Gastroesophageal sphincter (tissue), 4 donors: ENCODE results near the gene XRCC4. TPM values are rescaled to one million over a fixed set of nuclear protein-coding genes. Genes with fewer than 3 reads are reported as not detected.

Experiments
- ATAC-seq: fragments of 150-250 bp; one replicate; pipeline ENCODE4 v1.9.1; 2016; ENCODE audit warnings: mild to moderate bottlenecking, moderate library complexity
- H3K27ac ChIP-seq, 4 donors: fragments of 200-600 bp; sonication (generic) in 3 of 4; 1 replicate in 3 of 4; 2 replicates in 1 of 4; pipeline ENCODE4 v1.5.1; 2016 to 2019
- H3K27me3 ChIP-seq: fragments of 200-600 bp; sonication (generic); one replicate; pipeline ENCODE4 v1.5.1; 2019
- H3K36me3 ChIP-seq, 2 donors: fragments of 200-600 bp; sonication (generic); one replicate each; pipeline ENCODE4 v1.5.1; 2019; ENCODE audit warnings: control low read depth in 1 of 2
- H3K4me1 ChIP-seq, 3 donors: fragments of 200-600 bp; sonication (generic); 1 replicate in 2 of 3; 2 replicates in 1 of 3; pipeline ENCODE4 v1.5.1; 2016 to 2019; ENCODE audit warnings: control low read depth in 2 of 3
- H3K4me3 ChIP-seq, 2 donors: fragments of 200-600 bp; sonication (generic); one replicate each; pipeline ENCODE4 v1.5.1; 2019; ENCODE audit warnings: mild to moderate bottlenecking in 1 of 2, moderate library complexity in 1 of 2
- H3K9me3 ChIP-seq, 3 donors: fragments of 200-600 bp; sonication (generic); one replicate each; pipeline ENCODE4 v1.5.1; 2017 to 2019; ENCODE audit warnings: control low read depth in 2 of 3
- EP300 ChIP-seq: sonication (generic); formaldehyde crosslinking; IDR thresholded peaks from one replicate; pipeline ENCODE4 v1.6.1; 2017; ENCODE audit warnings: antibody characterized with exemption, mild to moderate bottlenecking
- POLR2A ChIP-seq, 2 donors: fragments of 450-650 bp; IDR thresholded peaks; one replicate each; pipeline ENCODE4 v1.6.1; 2017; ENCODE audit warnings: antibody characterized with exemption in 2 of 2, mild to moderate bottlenecking in 2 of 2, moderate library complexity in 1 of 2
- POLR2AphosphoS5 ChIP-seq: sonication (generic); formaldehyde crosslinking; IDR thresholded peaks from one replicate; pipeline ENCODE4 v1.6.1; 2017; ENCODE audit warnings: antibody characterized with exemption
- WGBS, 2 donors: methylation state at CpG; one replicate each; pipeline ENCODE4 v1.1.5; 2018; ENCODE audit warnings: low coverage in 1 of 2; 5-methylcytosine and 5-hydroxymethylcytosine counted together
- total RNA-seq, 4 donors: library from RNA; depleted of rRNA; stranded (reverse); fragments of >200 nt; gene quantifications; one replicate each; pipeline ENCODE4 v1.1.0, GENCODE V29; 2016
- TF ChIP-seq, protein P1 (sequence below), 4 experiments: fragments of 200-600 bp in 2 of 4; fragments of 450-650 bp in 2 of 4; sonication (generic) in 1 of 4; IDR thresholded peaks; one replicate each; pipeline ENCODE4 v1.5.1; 2017 to 2019; ENCODE audit warnings: antibody characterized with exemption in 4 of 4, mild to moderate bottlenecking in 2 of 4, moderate library complexity in 2 of 4

The XRCC4 gene
- total RNA-seq, 4 donors from 2014 or later: 3.7 to 9.3 (median 5.4) TPM

DNA sequence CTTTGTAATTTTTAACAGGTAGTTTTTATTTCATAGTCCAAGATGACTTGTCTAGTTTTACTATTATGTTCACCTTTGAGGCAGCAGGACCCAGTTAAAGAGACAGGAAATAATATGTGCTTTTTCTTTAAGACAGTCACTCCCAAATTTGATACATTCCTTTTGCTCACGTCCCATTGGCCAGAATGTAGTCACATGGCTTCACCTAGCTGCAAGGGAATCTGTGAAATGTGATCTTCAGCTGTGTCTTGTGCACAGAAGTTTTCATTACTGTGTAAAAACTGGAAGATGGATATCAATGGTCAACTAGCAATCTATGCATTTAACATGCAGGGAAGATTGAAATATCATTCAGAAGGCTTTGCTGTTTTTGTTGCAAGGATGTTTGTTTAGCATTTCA is 41.1 kb downstream of the XRCC4 start:
- TF ChIP-seq, protein P1, sequence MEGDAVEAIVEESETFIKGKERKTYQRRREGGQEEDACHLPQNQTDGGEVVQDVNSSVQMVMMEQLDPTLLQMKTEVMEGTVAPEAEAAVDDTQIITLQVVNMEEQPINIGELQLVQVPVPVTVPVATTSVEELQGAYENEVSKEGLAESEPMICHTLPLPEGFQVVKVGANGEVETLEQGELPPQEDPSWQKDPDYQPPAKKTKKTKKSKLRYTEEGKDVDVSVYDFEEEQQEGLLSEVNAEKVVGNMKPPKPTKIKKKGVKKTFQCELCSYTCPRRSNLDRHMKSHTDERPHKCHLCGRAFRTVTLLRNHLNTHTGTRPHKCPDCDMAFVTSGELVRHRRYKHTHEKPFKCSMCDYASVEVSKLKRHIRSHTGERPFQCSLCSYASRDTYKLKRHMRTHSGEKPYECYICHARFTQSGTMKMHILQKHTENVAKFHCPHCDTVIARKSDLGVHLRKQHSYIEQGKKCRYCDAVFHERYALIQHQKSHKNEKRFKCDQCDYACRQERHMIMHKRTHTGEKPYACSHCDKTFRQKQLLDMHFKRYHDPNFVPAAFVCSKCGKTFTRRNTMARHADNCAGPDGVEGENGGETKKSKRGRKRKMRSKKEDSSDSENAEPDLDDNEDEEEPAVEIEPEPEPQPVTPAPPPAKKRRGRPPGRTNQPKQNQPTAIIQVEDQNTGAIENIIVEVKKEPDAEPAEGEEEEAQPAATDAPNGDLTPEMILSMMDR (IDR thresholded peaks at IDR 0.05): no peak
- TF ChIP-seq EP300 (no peak), POLR2AphosphoS5 (no peak)
- ATAC-seq: no peak
- Histone ChIP-seq H3K36me3 (peaks cover 0 to 4% of the 10 kb centered on the region in 2 donors), H3K4me3 (no peak overlapping the region), H3K27ac (no peak overlapping the region), H3K9me3 (no peaks in the 10 kb centered on the region), H3K4me1 (no peaks in the 10 kb centered on the region), H3K27me3 (no peaks in the 10 kb centered on the region)
- WGBS, 2 donors: 88% methylated on average over 1 of the region's 1 CpG; no CpG with 5 or more reads in 1 of the 2 donors

DNA sequence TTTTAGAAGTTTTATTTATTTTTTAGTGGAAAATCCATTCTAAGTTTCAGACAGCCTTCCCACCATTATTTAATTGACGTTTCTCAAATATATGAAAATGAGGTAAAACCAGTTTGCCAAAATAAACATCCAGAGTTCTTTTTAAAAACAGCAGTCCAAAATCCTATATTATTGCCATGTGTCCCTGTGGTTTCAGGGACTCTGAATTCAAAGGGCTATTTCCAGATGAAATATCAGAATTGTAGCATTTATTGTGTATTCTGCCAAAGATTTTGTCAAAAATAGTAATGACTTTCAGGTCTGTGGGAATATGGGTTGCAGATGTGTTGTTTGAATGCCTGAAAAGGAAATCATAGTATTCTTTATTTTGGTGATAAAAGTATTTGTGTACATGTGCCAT is 41.6 kb downstream of the XRCC4 start:
- H3K36me3 ChIP-seq: no peaks in the 10 kb centered on the region
- no peak overlapping the region for H3K4me3 ChIP-seq
- H3K27me3 ChIP-seq: no peaks in the 10 kb centered on the region
- ATAC-seq: no peak
- H3K27ac ChIP-seq: no peak overlapping the region
- no peaks in the 10 kb centered on the region for H3K4me1 ChIP-seq
- TF ChIP-seq POLR2A (IDR thresholded peaks at IDR 0.05): no peak
- TF ChIP-seq, protein P1 (IDR thresholded peaks at IDR 0.05): no peak
- TF ChIP-seq POLR2AphosphoS5: no peak
- no peak for TF ChIP-seq EP300
- 47 to 65% methylated on average over 1 of the region's 1 CpG for WGBS, 2 donors
- H3K9me3 ChIP-seq: no peaks in the 10 kb centered on the region

DNA sequence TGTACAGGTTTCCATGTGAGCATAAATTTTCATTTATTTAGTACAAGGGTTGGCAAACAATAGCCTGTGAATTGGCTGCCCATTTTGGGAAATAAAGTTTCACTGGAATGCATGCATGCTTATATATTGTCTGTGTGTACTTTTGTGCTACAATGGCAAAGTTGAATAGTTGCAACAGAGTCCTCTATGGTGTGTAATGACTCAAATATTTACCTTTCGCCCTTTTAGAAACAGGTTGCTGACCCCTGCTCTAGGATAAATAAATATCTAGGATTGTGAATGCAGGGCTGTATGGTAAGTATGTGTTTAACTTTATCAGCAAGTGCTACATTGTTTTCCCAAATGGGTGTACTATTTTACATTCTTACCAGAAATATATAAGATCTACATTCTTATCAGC is 47.2 kb downstream of the XRCC4 start:
- Histone ChIP-seq H3K4me1 (no peaks in the 10 kb centered on the region), H3K36me3 (no peaks in the 10 kb centered on the region), H3K9me3 (no peaks in the 10 kb centered on the region), H3K27ac (no peak overlapping the region), H3K4me3 (no peak overlapping the region), H3K27me3 (no peaks in the 10 kb centered on the region)
- no peak for ATAC-seq
- TF ChIP-seq POLR2AphosphoS5: no peak
- TF ChIP-seq POLR2A (IDR thresholded peaks at IDR 0.05): no peak
- TF ChIP-seq, protein P1 (IDR thresholded peaks at IDR 0.05): no peak
- no peak for TF ChIP-seq EP300
- WGBS, 2 donors: 91 to 100% methylated on average over 1 of the region's 1 CpG

DNA sequence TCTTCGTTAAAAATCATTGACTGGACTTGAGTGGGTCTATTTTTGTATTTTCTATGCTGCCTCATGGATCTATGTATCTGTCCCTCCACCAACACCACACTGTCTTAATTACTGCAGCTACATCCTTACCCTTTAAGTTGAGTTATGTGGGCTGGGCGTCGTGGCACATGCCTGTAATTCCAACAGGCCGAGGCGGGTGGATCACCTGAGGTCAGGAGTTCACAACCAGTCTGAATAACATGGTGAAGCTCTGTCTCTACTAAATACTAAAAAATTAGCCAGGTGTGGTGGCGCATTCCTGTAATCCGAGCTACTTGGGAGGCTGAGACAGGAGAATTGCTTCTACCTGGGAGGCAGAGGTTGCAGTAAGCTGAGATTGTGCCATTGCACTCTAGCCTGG is 48.2 kb downstream of the XRCC4 start:
- TF ChIP-seq EP300 (no peak), POLR2AphosphoS5 (no peak), POLR2A (IDR thresholded peaks at IDR 0.05) (no peak)
- TF ChIP-seq, protein P1 (IDR thresholded peaks at IDR 0.05): no peak
- H3K4me3 ChIP-seq: no peak overlapping the region
- ATAC-seq: no peak
- H3K4me1 ChIP-seq: no peaks in the 10 kb centered on the region
- WGBS, 2 donors: 86 to 100% methylated on average over 1 to 2 of the region's 7 CpGs
- H3K9me3 ChIP-seq: no peaks in the 10 kb centered on the region
- H3K36me3 ChIP-seq: no peaks in the 10 kb centered on the region
- H3K27me3 ChIP-seq: no peaks in the 10 kb centered on the region
- H3K27ac ChIP-seq: no peak overlapping the region

DNA sequence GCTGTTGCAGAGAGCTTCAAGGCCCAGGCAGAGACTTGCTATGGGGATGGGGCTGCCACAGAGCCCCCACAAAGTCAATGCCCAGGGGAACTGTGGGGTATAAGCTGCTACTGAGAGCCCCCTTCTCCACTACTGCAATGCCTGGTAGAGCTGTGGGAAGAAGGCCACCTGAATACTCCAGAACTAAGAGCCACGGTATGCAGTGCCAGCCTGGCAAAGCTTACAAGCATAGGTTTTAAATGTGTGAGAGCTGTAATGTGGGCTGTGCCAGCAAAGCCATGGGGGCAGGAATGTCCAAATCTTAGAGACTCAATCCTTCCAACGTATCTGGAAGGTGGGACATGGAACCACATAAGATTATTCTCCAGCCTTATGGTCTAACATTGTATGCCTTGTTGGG is 49.2 kb downstream of the XRCC4 start:
- Histone ChIP-seq H3K9me3 (no peaks in the 10 kb centered on the region), H3K27ac (no peak overlapping the region), H3K27me3 (no peaks in the 10 kb centered on the region), H3K4me3 (no peak overlapping the region), H3K36me3 (no peaks in the 10 kb centered on the region), H3K4me1 (no peaks in the 10 kb centered on the region)
- WGBS, 2 donors: 0 to 61% methylated on average over 1 to 2 of the region's 2 CpGs
- no peak for TF ChIP-seq EP300
- TF ChIP-seq POLR2AphosphoS5: no peak
- TF ChIP-seq, protein P1 (IDR thresholded peaks at IDR 0.05): no peak
- TF ChIP-seq POLR2A (IDR thresholded peaks at IDR 0.05): no peak
- ATAC-seq: no peak
